Islet precursor cell (in vitro differentiated cells): ENCODE measurements around the gene FAT2.
A peak's percentile ranks its signal among the peaks of the same experiment; 100 is the strongest.

Experiments used
- DNase-seq: peaks from one replicate; pipeline ENCODE4 v3.0.0-alpha.2; 2018

FAT2 gene, protein sequence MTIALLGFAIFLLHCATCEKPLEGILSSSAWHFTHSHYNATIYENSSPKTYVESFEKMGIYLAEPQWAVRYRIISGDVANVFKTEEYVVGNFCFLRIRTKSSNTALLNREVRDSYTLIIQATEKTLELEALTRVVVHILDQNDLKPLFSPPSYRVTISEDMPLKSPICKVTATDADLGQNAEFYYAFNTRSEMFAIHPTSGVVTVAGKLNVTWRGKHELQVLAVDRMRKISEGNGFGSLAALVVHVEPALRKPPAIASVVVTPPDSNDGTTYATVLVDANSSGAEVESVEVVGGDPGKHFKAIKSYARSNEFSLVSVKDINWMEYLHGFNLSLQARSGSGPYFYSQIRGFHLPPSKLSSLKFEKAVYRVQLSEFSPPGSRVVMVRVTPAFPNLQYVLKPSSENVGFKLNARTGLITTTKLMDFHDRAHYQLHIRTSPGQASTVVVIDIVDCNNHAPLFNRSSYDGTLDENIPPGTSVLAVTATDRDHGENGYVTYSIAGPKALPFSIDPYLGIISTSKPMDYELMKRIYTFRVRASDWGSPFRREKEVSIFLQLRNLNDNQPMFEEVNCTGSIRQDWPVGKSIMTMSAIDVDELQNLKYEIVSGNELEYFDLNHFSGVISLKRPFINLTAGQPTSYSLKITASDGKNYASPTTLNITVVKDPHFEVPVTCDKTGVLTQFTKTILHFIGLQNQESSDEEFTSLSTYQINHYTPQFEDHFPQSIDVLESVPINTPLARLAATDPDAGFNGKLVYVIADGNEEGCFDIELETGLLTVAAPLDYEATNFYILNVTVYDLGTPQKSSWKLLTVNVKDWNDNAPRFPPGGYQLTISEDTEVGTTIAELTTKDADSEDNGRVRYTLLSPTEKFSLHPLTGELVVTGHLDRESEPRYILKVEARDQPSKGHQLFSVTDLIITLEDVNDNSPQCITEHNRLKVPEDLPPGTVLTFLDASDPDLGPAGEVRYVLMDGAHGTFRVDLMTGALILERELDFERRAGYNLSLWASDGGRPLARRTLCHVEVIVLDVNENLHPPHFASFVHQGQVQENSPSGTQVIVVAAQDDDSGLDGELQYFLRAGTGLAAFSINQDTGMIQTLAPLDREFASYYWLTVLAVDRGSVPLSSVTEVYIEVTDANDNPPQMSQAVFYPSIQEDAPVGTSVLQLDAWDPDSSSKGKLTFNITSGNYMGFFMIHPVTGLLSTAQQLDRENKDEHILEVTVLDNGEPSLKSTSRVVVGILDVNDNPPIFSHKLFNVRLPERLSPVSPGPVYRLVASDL (N-terminal part only)

DNA sequence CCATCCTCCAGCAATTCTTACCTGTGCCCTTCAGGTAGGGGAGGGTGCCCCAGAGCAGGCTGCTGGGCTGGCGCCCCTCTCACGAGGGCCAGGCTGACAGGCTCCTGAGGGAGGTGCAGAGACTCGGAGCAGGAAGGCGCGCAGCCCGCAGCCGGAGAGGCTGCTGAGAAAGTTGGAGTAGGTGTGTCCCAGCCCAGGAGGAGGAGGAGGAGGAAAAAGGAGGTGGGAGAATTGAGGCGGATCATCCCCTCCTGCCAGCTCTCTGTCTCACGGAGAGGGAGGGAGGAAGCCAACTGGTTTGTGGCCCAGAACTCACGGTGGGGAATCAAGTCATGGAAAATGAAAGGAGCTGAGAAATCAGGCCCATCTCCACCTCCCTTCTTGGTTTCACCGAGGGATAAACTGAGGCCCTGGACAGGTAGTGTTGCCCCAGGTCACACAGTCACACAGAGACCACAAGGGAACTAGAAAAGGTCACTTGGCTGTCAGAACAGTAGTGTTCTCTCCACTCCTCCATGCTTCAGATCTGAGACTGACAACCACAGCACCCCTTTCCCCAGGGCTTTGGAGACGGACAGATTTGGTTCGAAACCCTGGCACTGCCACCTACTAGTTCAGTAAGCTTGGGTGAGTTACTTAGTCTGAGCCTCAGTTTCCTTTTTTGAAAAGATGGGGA, at the start of gene FAT2:
Gene FAT2, minus strand, starts transcription at position 188 of the 676 bp plus-strand sequence. CDS start 22,400 bp downstream, outside the sequence.
- peak; percentile 84 for DNase-seq

DNA sequence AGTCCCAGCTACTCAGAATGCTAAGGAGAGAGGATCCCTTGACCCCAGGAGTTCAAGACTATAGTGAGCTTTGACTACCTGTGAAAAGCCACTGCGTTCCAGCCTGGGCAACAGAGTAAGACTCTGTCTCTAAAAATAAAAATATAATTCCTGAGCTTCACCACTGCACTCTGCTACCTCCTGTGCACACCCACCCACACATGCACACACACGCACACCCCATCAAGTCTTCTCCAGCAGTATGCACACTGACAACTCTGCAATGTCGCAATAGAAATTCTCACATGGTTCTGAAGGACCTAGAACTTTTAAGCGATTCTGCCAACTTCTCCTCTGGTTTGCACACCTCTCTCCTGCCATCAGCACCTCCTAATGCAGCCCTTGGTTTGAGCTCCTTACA, 47.5 kb upstream of the FAT2 start:
- no peak for DNase-seq

DNA sequence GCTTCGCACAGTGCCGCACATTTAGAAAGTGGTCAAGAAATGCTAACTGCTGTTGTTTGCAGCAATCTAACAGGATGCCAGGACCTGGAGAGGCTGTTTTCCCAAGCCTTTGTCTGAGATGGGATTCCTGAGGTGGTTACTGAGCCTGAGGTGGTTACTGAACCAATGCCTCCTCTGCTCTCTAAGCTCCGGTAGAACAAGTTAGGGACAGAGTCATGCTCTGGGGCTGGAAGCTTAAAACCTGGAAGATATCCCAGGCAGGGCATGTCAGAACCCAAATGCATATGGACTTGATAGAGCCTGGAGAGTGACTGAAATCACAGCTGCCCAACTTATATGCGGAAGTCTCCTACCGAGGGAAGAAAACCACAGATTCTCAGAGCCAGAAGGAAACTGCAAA, 46.5 kb upstream of the FAT2 start:
- peak; percentile 75 for DNase-seq

GRCh38 chr5:151633892-151634291, 42.8 kb upstream of the FAT2 start:
- DNase-seq = no peak

DNA sequence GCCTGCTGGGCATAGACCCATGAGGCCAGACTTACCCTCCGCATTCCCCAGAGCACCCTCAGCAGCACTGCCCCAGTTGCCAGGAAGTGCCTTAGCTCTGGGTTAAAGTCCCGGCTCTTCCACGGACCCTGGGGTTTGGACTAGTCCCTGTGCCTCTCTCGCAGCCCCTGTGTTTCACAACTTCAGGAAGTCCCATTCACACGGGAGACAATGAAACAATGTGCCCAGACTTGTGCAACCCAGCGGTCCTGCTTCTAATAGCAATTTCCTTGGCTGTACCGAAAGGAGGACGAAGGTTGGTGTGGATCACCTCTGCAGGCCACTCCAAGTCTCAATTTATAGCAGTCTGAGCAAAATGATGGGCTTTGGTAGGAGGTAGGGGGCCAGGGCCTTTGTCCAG, 41.8 kb upstream of the FAT2 start:
- DNase-seq = no peak

- no peak for DNase-seq
Measured at GRCh38 chr5:151632524-151632923, 41.4 kb upstream of the FAT2 start.

DNA sequence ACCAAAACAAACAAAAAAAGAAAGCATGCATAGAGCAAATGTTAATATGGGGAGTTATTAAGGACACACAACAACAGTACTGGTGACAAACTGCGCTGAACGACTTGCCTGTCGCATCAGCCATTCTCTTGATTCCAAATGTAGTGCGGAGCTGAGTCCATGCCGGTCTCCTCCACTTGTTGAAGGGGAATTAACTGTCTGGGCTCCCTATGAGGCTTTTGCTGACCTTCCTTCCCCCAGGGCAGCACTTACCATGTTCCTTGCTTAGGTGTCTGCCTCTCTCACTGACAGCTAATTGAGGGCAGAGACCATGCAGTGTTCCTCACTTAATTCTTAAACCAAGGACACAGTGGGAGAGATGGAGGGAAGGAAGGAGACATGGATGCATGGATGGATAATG, 40.8 kb upstream of the FAT2 start:
- DNase-seq = peak; percentile 58

- DNase-seq = no peak
Measured at GRCh38 chr5:151630088-151630487, 39.0 kb upstream of the FAT2 start.

- DNase-seq = no peak
Measured at GRCh38 chr5:151628112-151628823, 37.1 kb upstream of the FAT2 start.

DNA sequence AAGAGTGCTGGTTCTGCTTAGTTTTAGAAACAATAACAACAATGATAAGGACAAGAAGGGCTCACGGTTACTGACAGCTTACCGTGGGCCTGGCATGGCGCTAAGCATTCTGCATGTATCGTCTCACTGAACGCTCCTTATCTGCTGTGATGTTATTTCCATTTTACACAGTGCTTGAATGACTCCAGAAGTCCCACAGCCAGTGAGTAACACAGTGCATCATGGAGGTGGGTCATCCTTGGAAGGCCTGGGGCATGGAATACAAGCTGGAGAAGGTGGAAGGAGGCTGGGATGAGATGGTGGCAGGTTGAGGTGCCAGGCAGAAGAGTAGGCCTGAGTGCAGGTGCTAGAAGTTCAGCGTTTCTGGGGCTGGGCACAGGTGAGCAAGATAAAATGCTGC, 36.5 kb upstream of the FAT2 start:
- DNase-seq = no peak

- DNase-seq = no peak
Measured at GRCh38 chr5:151625285-151625684, 34.2 kb upstream of the FAT2 start.

- no peak for DNase-seq
Measured at GRCh38 chr5:151624476-151624875, 33.3 kb upstream of the FAT2 start.

DNA sequence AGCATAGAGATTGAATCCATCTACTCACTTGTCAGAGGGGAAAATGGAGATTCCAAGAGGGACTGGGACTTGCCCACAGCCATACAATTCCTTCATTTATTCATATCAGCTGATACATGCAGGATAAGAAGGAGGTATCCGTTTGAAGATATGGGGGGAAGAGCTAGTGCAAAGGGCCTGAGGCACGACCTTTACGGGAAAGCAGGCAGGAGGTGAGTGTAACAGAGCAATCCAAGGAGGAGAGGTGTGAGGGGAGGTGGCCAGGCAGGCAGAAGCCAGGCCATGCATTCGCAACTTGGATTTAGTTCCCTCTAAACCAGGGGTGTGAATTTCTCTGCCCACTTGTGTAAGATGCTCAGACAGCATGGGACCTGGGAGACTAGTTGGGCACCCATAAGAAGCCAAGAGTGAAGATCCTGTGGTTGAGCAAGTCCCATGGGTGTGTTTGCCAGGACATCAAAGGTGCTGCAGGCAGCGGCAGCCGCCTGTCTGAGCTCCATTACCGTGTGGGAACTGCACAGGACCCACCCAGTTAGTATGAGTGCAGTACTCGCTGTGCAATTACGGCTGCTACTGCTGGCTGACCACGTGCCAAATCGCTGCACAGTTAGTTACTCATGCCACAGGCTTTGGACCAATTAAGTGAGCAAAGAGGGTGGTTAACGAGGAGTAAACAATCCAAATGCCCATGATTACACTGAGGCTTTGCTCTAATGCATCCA, 31.4 kb upstream of the FAT2 start:
- no peak for DNase-seq

DNA sequence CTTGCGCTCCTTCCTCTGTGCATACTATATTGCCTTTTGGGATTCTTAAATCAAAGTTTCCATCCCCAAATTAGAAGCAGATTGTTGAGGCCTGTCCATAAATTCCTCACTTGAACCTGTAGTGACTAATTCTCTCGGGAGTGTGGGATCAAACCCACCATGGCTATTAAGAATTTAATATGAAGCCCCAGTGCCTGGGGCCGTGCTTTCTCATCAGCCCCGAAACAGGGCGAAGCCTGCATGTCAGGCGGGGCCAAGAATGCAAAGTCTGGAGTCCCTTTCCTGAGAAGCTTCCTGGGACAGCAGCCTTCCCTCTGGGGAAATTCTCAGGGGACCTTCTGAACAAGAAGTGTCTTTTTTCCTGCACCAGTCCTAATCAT, 29.3 kb upstream of the FAT2 start:
- DNase-seq = no peak

GRCh38 chr5:151619812-151620460, 28.8 kb upstream of the FAT2 start:
- peak; percentile 95 for DNase-seq

- DNase-seq = no peak
Measured at GRCh38 chr5:151618907-151619306, 27.8 kb upstream of the FAT2 start.

DNA sequence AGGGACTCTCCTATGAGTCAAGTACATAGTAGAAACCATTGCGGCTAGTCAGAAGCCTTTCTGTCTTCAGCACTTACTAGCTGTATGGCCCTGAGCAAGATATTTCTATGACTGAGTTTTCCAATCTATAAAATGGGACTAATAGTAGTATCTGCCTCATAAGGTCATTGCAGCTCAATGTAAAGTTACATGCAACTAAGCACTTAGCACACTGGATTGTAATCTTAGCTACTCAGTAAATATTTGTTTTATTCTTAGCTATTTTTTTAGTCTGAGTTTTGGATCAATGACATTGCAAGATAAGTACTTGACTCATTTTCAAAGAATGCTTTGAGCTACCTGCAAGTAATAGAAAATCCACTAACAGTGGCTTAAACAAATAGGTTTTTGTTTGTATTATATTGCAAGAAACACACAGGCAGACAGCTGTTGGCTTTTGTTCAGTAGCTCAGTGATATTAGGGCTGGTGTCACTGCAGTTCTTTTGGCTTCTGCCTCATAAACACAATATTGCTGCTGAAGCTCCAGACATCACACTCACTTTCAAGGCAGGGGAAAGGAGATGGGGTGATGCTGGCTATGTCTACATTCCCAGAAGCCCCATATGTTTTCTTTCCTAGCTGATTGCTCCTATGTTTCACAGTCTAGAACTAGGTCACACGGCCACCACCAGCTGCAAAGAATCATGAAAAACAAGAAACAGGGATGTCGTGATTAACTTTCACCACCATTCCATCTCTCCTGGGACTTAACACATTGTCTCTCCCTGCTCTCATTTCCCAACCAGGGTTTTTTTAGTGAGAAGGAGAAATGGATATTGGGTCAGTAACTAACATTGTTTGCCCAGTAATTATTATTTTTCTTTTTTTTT, 26.9 kb upstream of the FAT2 start:
- no peak for DNase-seq

DNA sequence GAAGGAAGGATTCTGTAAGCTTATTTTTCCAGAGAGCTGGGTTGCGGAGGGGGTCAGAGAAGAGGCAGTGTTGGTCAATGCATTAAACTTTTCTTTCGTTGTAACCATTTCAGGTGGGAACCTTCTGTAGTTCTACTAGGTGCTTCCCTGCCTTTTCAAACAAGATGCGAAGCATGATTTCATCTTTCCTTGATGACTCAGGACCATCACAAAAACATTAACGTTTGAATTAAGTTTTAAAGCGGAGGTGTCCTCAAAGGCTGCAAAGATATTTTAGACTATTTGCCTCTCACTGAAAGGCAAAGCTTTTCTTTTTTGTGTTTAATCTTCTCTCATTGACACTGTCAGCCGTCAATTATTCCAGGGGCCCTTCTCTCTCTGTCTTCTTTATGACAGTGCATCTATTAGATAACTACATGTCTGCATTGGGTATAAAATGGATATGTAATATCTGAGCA, 26.3 kb upstream of the FAT2 start:
- DNase-seq = no peak

GRCh38 chr5:151615431-151615830, 24.3 kb upstream of the FAT2 start:
- DNase-seq = peak; percentile 96

- no peak for DNase-seq
Measured at GRCh38 chr5:151614565-151614964, 23.4 kb upstream of the FAT2 start.
